ENCODE results near the gene PRDX3.
"Not testable (repeated sequence)": the region's sequence is repeated elsewhere in the genome, so short reads cannot be mapped to it uniquely, and the experiment has no call there.

Gene PRDX3

DNA sequence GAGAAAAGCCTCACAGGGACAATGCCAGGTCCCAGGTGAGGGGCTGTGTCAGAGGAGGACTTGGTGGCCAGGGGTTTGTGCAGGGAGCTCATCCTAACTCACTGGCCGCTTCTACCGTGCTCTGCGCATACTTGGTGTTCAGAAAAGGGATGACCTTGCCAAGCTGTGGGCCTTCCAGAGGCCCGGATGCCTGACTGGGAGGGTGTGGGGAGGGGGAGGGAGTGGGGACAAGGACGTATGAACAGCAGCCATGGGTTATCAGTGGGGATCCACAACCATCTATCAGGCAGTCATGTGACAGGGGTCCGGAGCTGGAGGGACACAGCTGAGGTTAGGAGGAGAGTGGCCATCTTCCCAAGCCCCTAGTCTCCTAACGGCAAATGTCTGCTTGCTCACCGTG is 19.3 kb downstream of the PRDX3 start:
- Histone ChIP-seq H3K27ac (ENCODE audit: low read length) (peak overlapping the region; percentile 32; the same call in 1 of the 2 replicates), H3K4me3 (ENCODE audit: low read depth in 1 of 2, low read length in 2 of 2) (no peak overlapping the region), H3K9me3 (ENCODE audit: insufficient read depth, low read length, severe bottlenecking) (no peaks in the 10 kb centered on the region), H3K27me3 (ENCODE audit: insufficient read depth, low read length, poor library complexity) (no peaks in the 10 kb centered on the region), H3K4me2 (ENCODE audit: insufficient read depth, low read length) (no peak overlapping the region), H3K9ac (ENCODE audit: low read depth, low read length) (no peak overlapping the region), H3K4me1 (ENCODE audit: insufficient read depth, low read length) (peaks cover 18% of the 10 kb centered on the region), H3K79me2 (ENCODE audit: insufficient read depth, low read length) (peaks cover 12% of the 10 kb centered on the region), H4K20me1 (ENCODE audit: insufficient read depth, low read length) (no peaks in the 10 kb centered on the region), H3K36me3 (ENCODE audit: insufficient read depth, low read length) (peaks cover 81% of the 10 kb centered on the region), H2AFZ (ENCODE audit: low read depth, low read length) (no peak overlapping the region)
- no peak for TF ChIP-seq EZH2 (IDR thresholded peaks at IDR 0.05; ENCODE audit: borderline replicate concordance, low read depth, low read length, severe bottlenecking)
- TF ChIP-seq, protein P1, sequence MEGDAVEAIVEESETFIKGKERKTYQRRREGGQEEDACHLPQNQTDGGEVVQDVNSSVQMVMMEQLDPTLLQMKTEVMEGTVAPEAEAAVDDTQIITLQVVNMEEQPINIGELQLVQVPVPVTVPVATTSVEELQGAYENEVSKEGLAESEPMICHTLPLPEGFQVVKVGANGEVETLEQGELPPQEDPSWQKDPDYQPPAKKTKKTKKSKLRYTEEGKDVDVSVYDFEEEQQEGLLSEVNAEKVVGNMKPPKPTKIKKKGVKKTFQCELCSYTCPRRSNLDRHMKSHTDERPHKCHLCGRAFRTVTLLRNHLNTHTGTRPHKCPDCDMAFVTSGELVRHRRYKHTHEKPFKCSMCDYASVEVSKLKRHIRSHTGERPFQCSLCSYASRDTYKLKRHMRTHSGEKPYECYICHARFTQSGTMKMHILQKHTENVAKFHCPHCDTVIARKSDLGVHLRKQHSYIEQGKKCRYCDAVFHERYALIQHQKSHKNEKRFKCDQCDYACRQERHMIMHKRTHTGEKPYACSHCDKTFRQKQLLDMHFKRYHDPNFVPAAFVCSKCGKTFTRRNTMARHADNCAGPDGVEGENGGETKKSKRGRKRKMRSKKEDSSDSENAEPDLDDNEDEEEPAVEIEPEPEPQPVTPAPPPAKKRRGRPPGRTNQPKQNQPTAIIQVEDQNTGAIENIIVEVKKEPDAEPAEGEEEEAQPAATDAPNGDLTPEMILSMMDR (IDR thresholded peaks at IDR 0.05; ENCODE audit: borderline replicate concordance, extremely low read depth, low read length, poor library complexity, severe bottlenecking), result no peak
- ATAC-seq (ENCODE audit: insufficient read depth, low read depth) (no peak), DNase-seq (no peak)

DNA sequence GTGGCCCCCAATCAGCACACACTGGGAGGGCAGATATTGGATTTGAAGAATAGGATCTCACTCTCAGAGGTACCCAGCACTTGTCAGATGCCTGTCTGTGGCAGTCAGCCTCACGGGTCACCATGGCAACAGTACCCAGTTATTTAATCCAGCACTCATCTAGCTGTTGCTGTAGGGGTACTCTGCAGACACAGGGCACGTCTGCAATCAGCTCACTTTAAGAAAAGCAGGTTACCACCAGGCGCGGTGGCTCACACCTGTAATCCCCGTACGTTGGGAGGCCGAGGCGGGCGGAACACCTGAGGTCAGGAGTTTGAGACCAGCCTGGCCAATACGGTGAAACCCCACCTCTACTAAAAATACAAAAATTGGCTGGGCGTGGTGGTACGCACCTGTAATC is 25.0 kb downstream of the PRDX3 start:
- no peak overlapping the region for H3K4me2 ChIP-seq (ENCODE audit: insufficient read depth, low read length)
- no peaks in the 10 kb centered on the region for H3K4me1 ChIP-seq (ENCODE audit: insufficient read depth, low read length)
- no peak overlapping the region for H3K9ac ChIP-seq (ENCODE audit: low read depth, low read length)
- H4K20me1 ChIP-seq (ENCODE audit: insufficient read depth, low read length), result no peaks in the 10 kb centered on the region
- no peak overlapping the region for H3K27ac ChIP-seq (ENCODE audit: low read length)
- ATAC-seq (ENCODE audit: insufficient read depth, low read depth) (no peak), DNase-seq (no peak)
- no peaks in the 10 kb centered on the region for H3K27me3 ChIP-seq (ENCODE audit: insufficient read depth, low read length, poor library complexity)
- H3K79me2 ChIP-seq (ENCODE audit: insufficient read depth, low read length), result 0 out of 2 replicates have a peak, but pooled peaks cover 2% of the 10 kb centered on the region
- TF ChIP-seq, protein P1 (IDR thresholded peaks at IDR 0.05; ENCODE audit: borderline replicate concordance, extremely low read depth, low read length, poor library complexity, severe bottlenecking), result no peak
- no peak for TF ChIP-seq EZH2 (IDR thresholded peaks at IDR 0.05; ENCODE audit: borderline replicate concordance, low read depth, low read length, severe bottlenecking)
- H3K36me3 ChIP-seq (ENCODE audit: insufficient read depth, low read length), result peaks cover 84% of the 10 kb centered on the region
- no peak overlapping the region for H2AFZ ChIP-seq (ENCODE audit: low read depth, low read length)
- no peak overlapping the region for H3K4me3 ChIP-seq (ENCODE audit: low read depth in 1 of 2, low read length in 2 of 2)
- H3K9me3 ChIP-seq (ENCODE audit: insufficient read depth, low read length, severe bottlenecking), result no peaks in the 10 kb centered on the region

DNA sequence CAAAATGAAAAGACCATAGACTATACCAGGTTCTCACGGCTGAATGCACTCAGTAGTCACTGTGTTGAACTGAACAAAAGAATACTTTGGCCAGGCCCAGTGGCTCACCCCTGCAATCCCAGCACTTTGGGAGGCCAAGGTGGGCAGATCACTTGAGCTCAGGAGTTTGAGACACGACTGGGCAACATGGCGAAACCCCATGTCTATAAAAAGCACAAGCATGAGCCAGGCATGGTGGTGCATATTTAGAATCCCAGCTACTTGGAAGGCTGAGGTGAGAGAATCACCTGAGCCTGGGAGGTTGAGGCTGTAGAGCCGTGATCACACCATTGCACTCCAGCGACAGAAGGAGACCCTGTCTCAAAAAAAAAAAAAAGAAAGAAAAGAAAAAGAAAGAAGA is 25.6 kb downstream of the PRDX3 start:
- 0 out of 2 replicates have a peak, but pooled peaks cover 2% of the 10 kb centered on the region for H3K79me2 ChIP-seq (ENCODE audit: insufficient read depth, low read length)
- H3K27ac ChIP-seq (ENCODE audit: low read length), result no peak overlapping the region
- H2AFZ ChIP-seq (ENCODE audit: low read depth, low read length), result no peak overlapping the region
- H3K9me3 ChIP-seq (ENCODE audit: insufficient read depth, low read length, severe bottlenecking), result no peaks in the 10 kb centered on the region
- H3K27me3 ChIP-seq (ENCODE audit: insufficient read depth, low read length, poor library complexity), result no peaks in the 10 kb centered on the region
- H3K9ac ChIP-seq (ENCODE audit: low read depth, low read length), result no peak overlapping the region
- H3K4me3 ChIP-seq (ENCODE audit: low read depth in 1 of 2, low read length in 2 of 2), result no peak overlapping the region
- TF ChIP-seq, protein P1 (IDR thresholded peaks at IDR 0.05; ENCODE audit: borderline replicate concordance, extremely low read depth, low read length, poor library complexity, severe bottlenecking), result no peak
- no peak for TF ChIP-seq EZH2 (IDR thresholded peaks at IDR 0.05; ENCODE audit: borderline replicate concordance, low read depth, low read length, severe bottlenecking)
- DNase-seq (no peak), ATAC-seq (ENCODE audit: insufficient read depth, low read depth) (no peak)
- no peaks in the 10 kb centered on the region for H3K4me1 ChIP-seq (ENCODE audit: insufficient read depth, low read length)
- H4K20me1 ChIP-seq (ENCODE audit: insufficient read depth, low read length), result no peaks in the 10 kb centered on the region
- H3K36me3 ChIP-seq (ENCODE audit: insufficient read depth, low read length), result peaks cover 86% of the 10 kb centered on the region
- no peak overlapping the region for H3K4me2 ChIP-seq (ENCODE audit: insufficient read depth, low read length)

DNA sequence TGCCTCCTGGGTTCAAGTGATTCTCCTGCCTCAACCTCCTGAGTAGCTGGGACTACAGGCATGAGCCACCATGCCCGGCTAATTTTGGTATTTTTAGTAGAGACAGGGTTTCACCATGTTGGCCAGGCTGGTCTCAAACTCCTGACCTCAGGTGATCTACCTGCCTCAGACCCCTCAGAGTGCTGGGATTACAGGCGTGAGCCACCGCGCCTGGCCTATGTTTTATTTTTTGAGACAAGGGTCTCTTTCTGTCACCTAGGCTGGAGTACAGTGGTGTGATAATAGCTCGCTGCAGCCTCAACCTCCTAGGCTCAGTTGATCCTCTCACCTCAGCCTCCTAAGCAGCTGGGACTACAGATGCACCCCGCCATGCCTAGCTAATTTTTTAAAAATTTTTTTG is 27.0 kb downstream of the PRDX3 start:
- H4K20me1 ChIP-seq (ENCODE audit: insufficient read depth, low read length); H3K4me3 ChIP-seq (ENCODE audit: low read depth in 1 of 2, low read length in 2 of 2); H3K27me3 ChIP-seq (ENCODE audit: insufficient read depth, low read length, poor library complexity); H3K79me2 ChIP-seq (ENCODE audit: insufficient read depth, low read length); H3K27ac ChIP-seq (ENCODE audit: low read length); H3K4me1 ChIP-seq (ENCODE audit: insufficient read depth, low read length); H3K9ac ChIP-seq (ENCODE audit: low read depth, low read length); H3K9me3 ChIP-seq (ENCODE audit: insufficient read depth, low read length, severe bottlenecking); H3K4me2 ChIP-seq (ENCODE audit: insufficient read depth, low read length); H2AFZ ChIP-seq (ENCODE audit: low read depth, low read length); ATAC-seq (ENCODE audit: insufficient read depth, low read depth); DNase-seq: not testable (repeated sequence)
- H3K36me3 ChIP-seq (ENCODE audit: insufficient read depth, low read length), result peaks cover 90% of the 10 kb centered on the region
